ENCODE measurements around the gene C7orf25.

C7orf25 gene

GRCh38 chr7:42876182-42877068, 35.4 kb downstream of the C7orf25 start:
- peak; percentile 60 for DNase-seq

GRCh38 chr7:42869131-42870020, 42.5 kb downstream of the C7orf25 start:
- no peak for DNase-seq

- DNase-seq: no peak
These were observed 43.4 kb downstream of the C7orf25 start for GRCh38 chr7:42868480-42868879.
